Transverse colon (tissue), 4 donors: ENCODE data around the gene CSRP1. TPM values are rescaled to one million over a fixed set of nuclear protein-coding genes. Genes with fewer than 3 reads are reported as not detected.

Experiments
- DNase-seq: peaks from one replicate; pipeline ENCODE4 v3.0.0-alpha.2; 2019
- H3K27ac ChIP-seq, 4 donors: fragments of 200-600 bp; sonication (generic); 2 replicates each; pipeline ENCODE4 v1.5.1; 2016 to 2018; ENCODE audit warnings: inconsistent platforms in 4 of 4
- H3K27me3 ChIP-seq: fragments of 200-600 bp; sonication (generic); 2 replicates; pipeline ENCODE4 v1.5.1; 2017; ENCODE audit warnings: inconsistent platforms
- H3K36me3 ChIP-seq, 4 donors: fragments of 200-600 bp; sonication (generic); 2 replicates each; pipeline ENCODE4 v1.5.1; 2017 to 2019; ENCODE audit warnings: inconsistent platforms in 4 of 4
- H3K4me1 ChIP-seq, 4 donors: fragments of 200-600 bp; sonication (generic); 2 replicates each; pipeline ENCODE4 v1.5.1; 2017 to 2020; ENCODE audit warnings: inconsistent platforms in 4 of 4
- H3K4me3 ChIP-seq, 4 donors: fragments of 200-600 bp; sonication (generic); 1 replicate in 1 of 4; 2 replicates in 3 of 4; pipeline versions ENCODE4 v1.5.1 to v1.6.1; 2017 to 2019; ENCODE audit warnings: inconsistent platforms in 4 of 4
- H3K9me3 ChIP-seq, 2 donors: fragments of 200-600 bp; sonication (generic); 2 replicates each; pipeline ENCODE4 v1.5.1; 2017 to 2019; ENCODE audit warnings: inconsistent platforms in 2 of 2
- CTCF ChIP-seq, 5 experiments: fragments of 200-600 bp in 3 of 5; fragments of 450-650 bp in 2 of 5; sonication (generic) in 3 of 5; IDR thresholded peaks; 1 replicate in 2 of 5; 2 replicates in 3 of 5; pipeline ENCODE4 v1.5.1; 2016 to 2017; ENCODE audit warnings: antibody characterized with exemption in 5 of 5, inconsistent platforms in 3 of 5, mild to moderate bottlenecking in 2 of 5, moderate library complexity in 1 of 5
- EP300 ChIP-seq: sonication (generic); formaldehyde crosslinking; IDR thresholded peaks from one replicate; pipeline ENCODE4 v1.6.1; 2017; ENCODE audit warnings: antibody characterized with exemption, low read depth
- POLR2A ChIP-seq: fragments of 450-650 bp; IDR thresholded peaks from one replicate; pipeline ENCODE4 v1.6.1; 2016; ENCODE audit warnings: antibody characterized with exemption, mild to moderate bottlenecking, moderate library complexity
- POLR2AphosphoS5 ChIP-seq, 3 donors: sonication (generic); formaldehyde crosslinking; IDR thresholded peaks; one replicate each; pipeline ENCODE4 v1.6.1; 2016; ENCODE audit warnings: antibody characterized with exemption in 3 of 3
- WGBS, 2 donors: methylation state at CpG; one replicate each; pipeline ENCODE4 v1.1.5; 2018; ENCODE audit warnings: low coverage in 1 of 2; 5-methylcytosine and 5-hydroxymethylcytosine counted together
- in situ Hi-C, 4 donors: fragments of 200-750 bp; cut with MboI; loops; one replicate each; pipeline versions ENCODE4 v1.15.0 to v1.15.1; 2017; ENCODE audit warnings: low sequenced_read_pairs in 3 of 4, low pct_ligation_motif_present in 1 of 4, low pct_unique_long_range_greater_than_20kb in 1 of 4
- intact Hi-C: fragments of 100-400 bp; cut with DNase I; formaldehyde crosslinking; loops from one replicate; pipeline ENCODE4 v1.15.1; 2023; ENCODE audit warnings: low total_unique reads
- total RNA-seq, 4 donors: library from RNA; depleted of rRNA; stranded (reverse); fragments of >200 nt; gene quantifications; one replicate each; pipeline ENCODE4 v1.1.0, GENCODE V29; 2016

CSRP1 gene
- total RNA-seq, 4 donors from 2014 or later: 697 to 1,474 (median 915) TPM

GRCh38 chr1:201500670-201501120 lies 6.2 kb downstream of the CSRP1 start:
- Histone ChIP-seq H3K4me1 (peaks cover 17 to 84% (median 51%) of the 10 kb centered on the region in 4 donors), H3K27ac (peak overlapping the region; percentile 93 to 97 (median 96)), H3K4me3 (no peak overlapping the region), H3K36me3 (no peaks in the 10 kb centered on the region), H3K27me3 (no peaks in the 10 kb centered on the region), H3K9me3 (no peaks in the 10 kb centered on the region)
- in situ Hi-C loops: no loop called here
- DNase-seq: no peak
- TF ChIP-seq CTCF (IDR thresholded peaks at IDR 0.05) (no peak), POLR2AphosphoS5 (IDR thresholded peaks at IDR 0.05) (peak in 1 of 3 donors; percentile 11)
- 60 to 80% methylated on average over 1 to 4 of the region's 4 CpGs for WGBS, 2 donors
- intact Hi-C loops: no loop called here

GRCh38 chr1:201499795-201500669 lies 6.9 kb downstream of the CSRP1 start:
- no peaks in the 10 kb centered on the region for H3K9me3 ChIP-seq
- no peaks in the 10 kb centered on the region for H3K27me3 ChIP-seq
- H3K36me3 ChIP-seq: peaks cover 0 to 6% (median 3%) of the 10 kb centered on the region in 4 donors
- intact Hi-C loops (no loop called here), in situ Hi-C loops (no loop called here)
- DNase-seq: no peak
- no peak overlapping the region for H3K4me3 ChIP-seq
- TF ChIP-seq POLR2AphosphoS5 (IDR thresholded peaks at IDR 0.05): peak in 1 of 3 donors; percentile 6
- TF ChIP-seq CTCF (IDR thresholded peaks at IDR 0.05): no peak
- H3K4me1 ChIP-seq: peaks cover 22 to 84% (median 52%) of the 10 kb centered on the region in 4 donors
- H3K27ac ChIP-seq: peak overlapping the region; percentile 93 to 97 (median 96)
- WGBS, 2 donors: 62 to 68% methylated on average over 4 to 8 of the region's 8 CpGs

- WGBS, 2 donors: 76% methylated on average over 3 of the region's 3 CpGs; no CpG with 5 or more reads in 1 of the 2 donors
- Histone ChIP-seq H3K4me1 (peaks cover 26 to 84% (median 55%) of the 10 kb centered on the region in 4 donors), H3K9me3 (no peaks in the 10 kb centered on the region), H3K27me3 (no peaks in the 10 kb centered on the region), H3K36me3 (peaks cover 0 to 13% (median 6%) of the 10 kb centered on the region in 4 donors), H3K27ac (peak overlapping the region; percentile 93 to 97 (median 96)), H3K4me3 (no peak overlapping the region)
- intact Hi-C loops (no loop called here), in situ Hi-C loops (no loop called here)
- TF ChIP-seq EP300: no peak
- TF ChIP-seq POLR2AphosphoS5 (IDR thresholded peaks at IDR 0.05): peak in 2 of 3 donors; percentile 30 to 54
- TF ChIP-seq POLR2A: no peak
- no peak for TF ChIP-seq CTCF (IDR thresholded peaks at IDR 0.05)
- DNase-seq: no peak
These were observed 7.7 kb downstream of the CSRP1 start for GRCh38 chr1:201499191-201499590.

GRCh38 chr1:201498621-201499020 lies 8.3 kb downstream of the CSRP1 start:
- in situ Hi-C loops: no loop called here
- DNase-seq: no peak
- WGBS, 2 donors: 84% methylated on average over 8 of the region's 8 CpGs; no CpG with 5 or more reads in 1 of the 2 donors
- Histone ChIP-seq H3K36me3 (peaks cover 0 to 13% (median 7%) of the 10 kb centered on the region in 4 donors), H3K4me1 (peaks cover 31 to 84% (median 58%) of the 10 kb centered on the region in 4 donors), H3K27ac (peak overlapping the region; percentile 93 to 97 (median 96)), H3K9me3 (no peaks in the 10 kb centered on the region), H3K27me3 (no peaks in the 10 kb centered on the region), H3K4me3 (no peak overlapping the region)
- no peak for TF ChIP-seq EP300
- TF ChIP-seq CTCF (IDR thresholded peaks at IDR 0.05): no peak
- no peak for TF ChIP-seq POLR2A
- TF ChIP-seq POLR2AphosphoS5 (IDR thresholded peaks at IDR 0.05): peak in 2 of 3 donors; percentile 7 to 33
- intact Hi-C loops: no loop called here
